ENCODE results near the gene CHRNE. TPM values are rescaled to one million over a fixed set of nuclear protein-coding genes. Genes with fewer than 3 reads are reported as not detected.
"Not testable (repeated sequence)": the region's sequence is repeated elsewhere in the genome, so short reads cannot be mapped to it uniquely, and the experiment has no call there.

The CHRNE gene
- polyA plus RNA-seq, 1 donor = 3.3 TPM

- DNase-seq = no peak
These were observed 36.6 kb upstream of the CHRNE start for GRCh38 chr17:4939546-4939795.

GRCh38 chr17:4938688-4939545, 36.0 kb upstream of the CHRNE start:
- no peak for DNase-seq

DNA sequence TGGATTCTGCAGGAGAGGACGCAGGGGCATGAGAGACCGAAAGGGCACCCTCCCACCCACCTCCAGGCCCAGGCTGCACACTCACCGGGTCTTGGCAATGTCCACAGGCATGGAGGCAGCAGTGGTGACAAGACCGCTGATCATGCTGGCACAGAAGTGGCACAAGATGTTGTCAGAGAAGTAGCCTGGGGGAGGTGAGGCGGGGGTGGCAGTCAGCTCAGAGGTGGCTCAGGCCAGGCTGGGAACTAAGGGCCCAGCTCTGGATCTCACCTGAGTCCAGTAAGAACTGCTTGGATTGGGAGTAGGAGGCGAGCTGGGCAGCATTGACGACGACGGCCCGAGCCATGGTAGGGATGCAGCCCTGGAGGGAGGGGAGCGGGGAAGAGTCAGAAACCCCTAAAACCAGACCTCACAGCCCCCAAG, 35.2 kb upstream of the CHRNE start:
- no peak for DNase-seq

DNA sequence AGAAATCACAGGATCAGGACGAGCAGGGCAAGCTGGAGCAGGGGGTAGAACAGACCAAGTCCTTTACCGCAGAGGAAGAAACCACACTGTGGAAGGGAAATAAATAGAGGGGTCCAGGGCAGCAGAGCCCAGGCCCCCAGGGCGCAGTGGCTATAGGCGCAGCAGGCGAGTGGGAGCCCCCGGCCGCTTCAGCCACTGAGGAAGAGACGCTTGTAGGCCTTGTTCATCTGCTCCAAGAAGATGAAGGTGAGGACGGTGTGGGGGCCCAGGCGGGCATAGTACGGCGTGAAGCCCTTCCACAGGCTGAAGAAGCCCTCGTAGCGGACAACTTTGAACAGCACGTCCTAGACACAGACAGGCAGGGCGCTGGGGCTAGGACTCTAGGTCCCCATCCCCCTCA, 34.7 kb upstream of the CHRNE start:
- no peak for DNase-seq

DNA sequence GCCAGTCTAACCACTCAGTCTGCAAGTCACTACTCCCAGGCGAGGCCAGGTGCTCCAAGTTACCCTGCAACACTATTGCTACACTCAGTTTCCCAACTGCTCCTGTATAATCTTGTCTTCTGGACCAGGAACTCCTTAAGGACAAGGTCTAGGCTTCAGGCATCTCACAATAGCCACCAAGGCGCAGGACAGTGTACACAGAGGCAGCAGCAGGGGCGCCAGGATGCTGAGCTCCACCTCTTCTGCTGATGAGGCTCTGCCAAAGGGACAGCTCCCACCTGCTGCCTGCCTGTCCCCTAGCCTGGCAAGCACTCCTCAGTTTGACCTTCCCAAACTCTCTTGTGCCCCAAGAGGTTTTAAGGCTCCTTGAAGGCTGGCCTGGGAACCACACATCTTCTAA, 33.5 kb upstream of the CHRNE start:
- no peak for DNase-seq

DNA sequence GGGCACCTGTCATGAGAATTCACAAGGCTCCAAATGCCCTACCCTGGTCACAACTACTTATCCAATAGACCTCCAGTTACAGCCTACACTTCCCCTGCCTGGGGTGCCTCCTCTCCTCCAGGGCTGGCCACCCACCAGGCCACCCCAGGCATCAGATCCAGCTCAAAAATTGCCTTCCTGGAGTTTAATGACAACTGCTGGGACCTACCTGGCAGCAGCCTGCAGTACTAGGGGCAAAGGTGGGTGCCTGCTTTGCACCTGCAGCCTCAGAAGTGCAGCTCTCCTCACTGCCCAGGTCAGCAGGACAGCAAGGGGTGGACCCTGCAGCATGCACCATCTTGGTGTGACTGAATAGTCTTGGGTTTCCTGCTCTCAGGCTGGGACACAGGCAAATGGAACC, 32.8 kb upstream of the CHRNE start:
- no peak for DNase-seq

DNA sequence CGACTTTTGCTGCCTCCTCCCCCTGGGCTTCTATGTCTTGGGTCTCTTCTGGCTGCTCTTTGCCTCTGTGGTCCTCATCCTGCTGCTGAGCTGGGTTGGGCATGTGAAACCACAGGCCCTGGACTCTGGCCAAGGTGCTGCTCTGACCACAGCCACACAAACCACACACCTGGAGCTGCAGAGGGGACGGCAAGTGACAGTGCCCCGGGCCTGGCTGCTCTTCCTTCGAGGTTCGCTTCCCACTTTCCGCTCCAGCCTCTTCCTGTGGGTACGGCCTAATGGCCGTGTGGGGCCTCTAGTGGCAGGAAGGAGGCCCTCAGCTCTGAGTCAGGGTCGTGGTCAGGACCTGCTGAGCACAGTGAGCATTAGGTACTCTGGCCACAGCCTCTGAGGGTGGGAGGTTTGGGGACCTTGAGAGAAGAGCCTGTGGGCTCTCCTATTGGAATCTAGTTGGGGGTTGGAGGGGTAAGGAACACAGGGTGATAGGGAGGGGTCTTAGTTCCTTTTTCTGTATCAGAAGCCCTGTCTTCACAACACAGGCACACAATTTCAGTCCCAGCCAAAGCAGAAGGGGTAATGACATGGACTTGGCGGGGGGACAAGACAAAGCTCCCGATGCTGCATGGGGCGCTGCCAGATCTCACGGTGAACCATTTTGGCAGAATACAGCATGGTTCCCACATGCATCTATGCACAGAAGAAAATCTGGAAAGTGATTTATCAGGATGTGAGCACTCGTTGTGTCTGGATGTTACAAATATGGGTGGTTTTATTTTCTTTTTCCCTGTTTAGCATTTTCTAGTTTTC, 31.5 kb upstream of the CHRNE start:
- DNase-seq = no peak

GRCh38 chr17:4933646-4934045, 30.7 kb upstream of the CHRNE start:
- DNase-seq = no peak

- no peak for DNase-seq
These were observed 29.9 kb upstream of the CHRNE start for GRCh38 chr17:4932756-4933155.

GRCh38 chr17:4931963-4932362, 29.1 kb upstream of the CHRNE start, which contains the start of gene GP1BA:
TSS of gene GP1BA (plus strand) at chr17:4932277. CDS start at chr17:4932605, 328 bp downstream.
- DNase-seq = no peak

DNA sequence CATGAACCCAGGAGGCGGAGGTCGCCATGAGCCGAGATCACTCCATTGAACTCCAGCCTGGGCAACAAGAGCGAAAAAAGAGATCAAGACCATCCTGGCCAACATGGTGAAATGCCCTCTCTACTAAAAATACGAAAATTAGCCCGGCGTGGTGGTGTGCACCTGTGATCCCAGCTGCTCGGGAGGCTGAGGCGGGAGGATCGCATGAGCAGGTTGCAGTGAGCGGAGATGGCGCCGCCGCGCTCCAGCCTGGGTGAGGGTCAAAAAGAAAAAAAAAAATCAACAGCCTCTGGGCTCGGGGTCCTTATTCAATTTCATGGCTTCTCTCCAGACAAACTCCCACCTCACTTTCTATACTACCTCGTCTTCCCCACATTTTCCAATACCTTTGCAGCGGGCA, 26.0 kb upstream of the CHRNE start:
- no peak for DNase-seq

GRCh38 chr17:4926577-4927335, 23.9 kb upstream of the CHRNE start:
- DNase-seq = not testable (repeated sequence)

GRCh38 chr17:4921320-4921719, 18.4 kb upstream of the CHRNE start:
- no peak for DNase-seq

DNA sequence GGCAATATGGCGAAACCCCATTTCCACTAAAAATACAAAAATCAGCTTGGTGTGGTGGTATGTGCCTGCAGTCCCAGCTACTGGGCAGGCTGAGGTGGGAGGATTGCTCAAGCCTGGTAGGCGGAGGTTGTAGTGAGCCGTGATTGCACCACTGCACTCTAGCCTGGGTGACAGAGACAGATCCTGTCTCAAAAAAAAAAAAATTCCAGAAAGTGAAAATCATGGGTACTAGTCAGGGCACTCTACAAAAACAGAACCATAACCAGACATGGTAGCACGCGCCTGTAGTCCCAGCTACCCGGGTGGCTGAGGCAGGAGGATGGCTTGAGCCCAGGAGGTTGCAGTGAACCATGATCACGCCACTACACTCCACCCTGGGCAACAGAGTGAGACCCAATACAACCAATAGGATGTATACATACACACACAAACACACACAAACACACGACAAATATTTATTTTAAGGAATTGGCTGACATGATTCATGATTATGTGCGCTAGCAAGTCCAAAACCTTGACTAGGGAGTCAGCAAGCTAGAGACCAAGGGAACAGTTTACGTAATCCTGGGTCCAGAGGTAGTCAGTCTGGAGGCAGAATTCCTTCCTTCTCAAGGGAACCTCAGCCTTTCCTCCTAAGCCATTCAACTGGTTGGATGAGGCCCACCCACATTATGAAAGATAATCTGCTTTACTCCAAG, 17.6 kb upstream of the CHRNE start:
- no peak for DNase-seq

DNA sequence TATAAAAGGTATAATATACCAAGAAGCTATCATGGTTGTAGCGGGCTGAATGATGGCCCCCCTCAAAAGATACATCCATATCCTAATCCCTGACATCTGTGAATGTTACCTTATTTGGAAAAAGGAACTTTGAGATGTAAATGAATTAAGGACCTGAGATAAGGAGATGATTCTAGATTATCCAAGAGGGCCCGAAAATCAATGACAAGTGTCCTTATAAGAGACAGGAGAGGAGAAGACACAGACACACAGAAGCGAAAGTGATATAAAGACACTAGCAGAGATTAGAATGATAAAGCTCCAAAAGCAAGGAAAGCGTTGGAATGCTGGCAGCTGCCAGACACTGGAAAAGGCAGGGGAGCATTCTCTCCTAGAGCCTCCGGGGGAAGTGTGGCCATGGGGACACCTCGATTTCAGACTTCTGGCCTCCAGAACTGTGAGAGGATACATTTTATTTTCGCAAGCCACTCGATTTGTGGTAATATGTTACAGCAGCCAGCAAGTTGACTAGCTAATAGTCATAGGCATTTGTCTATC, 16.7 kb upstream of the CHRNE start:
- DNase-seq = no peak

DNA sequence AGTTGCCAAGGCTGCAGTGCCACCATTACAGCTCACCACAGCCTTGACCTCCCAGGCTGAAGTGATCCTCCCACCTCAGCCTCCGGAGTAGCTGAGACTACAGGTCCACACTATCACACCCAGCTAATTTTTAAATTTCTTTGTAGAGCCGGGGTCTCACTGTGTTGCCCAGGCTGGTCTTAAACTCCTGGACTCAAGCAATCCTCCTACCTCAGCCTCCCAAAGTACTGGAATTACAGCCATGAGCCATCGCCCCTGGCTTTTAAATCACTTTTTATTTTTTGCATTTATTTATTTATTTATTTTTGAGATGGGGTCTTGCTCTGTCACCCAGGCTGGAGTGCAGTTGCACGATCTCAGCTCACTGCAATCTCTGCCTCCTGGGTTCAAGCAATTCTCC, 11.7 kb upstream of the CHRNE start:
- not testable (repeated sequence) for DNase-seq

DNA sequence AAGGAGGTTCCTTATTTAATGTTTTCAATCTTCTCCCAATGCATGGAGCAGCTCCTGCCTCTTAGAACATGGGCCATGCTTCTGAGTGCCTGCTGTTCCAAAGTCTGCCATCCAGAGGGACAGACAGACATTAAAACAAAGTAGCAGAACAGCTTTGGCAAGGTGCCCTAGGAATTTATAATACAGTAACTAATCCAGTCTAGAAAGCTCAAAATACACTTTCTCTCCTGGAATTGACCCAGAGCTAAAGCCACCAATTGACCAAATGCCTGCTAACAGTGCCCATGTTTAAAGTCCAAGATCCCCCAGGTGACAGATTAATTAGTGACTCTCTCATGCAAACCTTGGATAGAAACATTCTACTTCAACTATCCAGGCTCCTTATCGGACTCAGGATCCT, 11.1 kb upstream of the CHRNE start:
- no peak for DNase-seq

GRCh38 chr17:4908711-4909496, 6.0 kb upstream of the CHRNE start:
- peak; percentile 90 for DNase-seq

DNA sequence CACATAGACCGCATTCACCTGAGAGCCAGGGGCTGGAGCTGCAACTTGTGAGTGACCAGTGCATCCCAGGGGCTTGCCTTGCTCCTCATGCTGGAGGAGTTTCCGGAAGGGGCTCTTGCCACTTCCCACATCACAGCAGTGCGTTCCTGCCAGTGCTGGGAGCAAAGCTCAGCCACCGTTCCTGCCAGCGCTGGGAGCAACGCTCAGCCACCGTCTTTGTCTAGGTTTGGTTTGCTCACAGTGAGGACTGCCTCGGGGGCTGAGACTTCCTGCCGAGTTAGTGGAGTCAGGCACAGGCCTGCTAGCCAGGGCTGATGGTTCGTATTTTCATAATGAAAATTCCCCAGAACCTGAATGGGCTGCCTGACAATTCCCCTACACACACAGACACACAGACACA, 5.4 kb upstream of the CHRNE start:
- DNase-seq = no peak

- DNase-seq = not testable (repeated sequence)
These were observed 3.7 kb upstream of the CHRNE start for GRCh38 chr17:4906642-4907041.

DNA sequence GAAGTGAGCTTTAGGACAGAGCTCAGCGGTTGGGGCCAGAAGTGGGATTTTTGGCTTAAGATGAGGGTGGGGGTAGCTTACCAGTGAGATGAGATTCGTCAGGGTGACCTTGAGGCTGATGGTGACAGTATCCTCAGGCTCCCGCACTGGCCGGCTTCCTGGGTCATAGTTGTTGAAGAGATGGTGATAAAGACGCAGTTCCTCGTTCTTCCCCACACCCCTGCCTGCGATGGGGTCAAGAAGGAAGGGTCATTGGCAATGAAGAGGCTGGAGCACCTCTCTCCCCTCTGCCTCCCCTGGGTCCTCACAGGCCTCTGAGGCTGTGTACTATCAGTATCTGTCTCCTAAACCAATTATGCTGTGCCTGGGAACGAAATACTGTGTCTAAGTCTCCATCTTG, 358 bp downstream of the CHRNE start:
- DNase-seq = no peak
